ENCODE measurements around the gene PITPNC1.
"Not testable (repeated sequence)": the region's sequence is repeated elsewhere in the genome, so short reads cannot be mapped to it uniquely, and the experiment has no call there.

Gene PITPNC1

GRCh38 chr17:67578679-67579405 lies 201.8 kb downstream of the PITPNC1 start:
- not testable (repeated sequence) for DNase-seq (ENCODE audit: low read depth)

GRCh38 chr17:67582673-67583081 lies 205.6 kb downstream of the PITPNC1 start:
- DNase-seq (ENCODE audit: low read depth): no peak

GRCh38 chr17:67585077-67585602 lies 208.1 kb downstream of the PITPNC1 start:
- no peak for DNase-seq (ENCODE audit: low read depth)

- no peak for DNase-seq (ENCODE audit: low read depth)
Measured at GRCh38 chr17:67588326-67588725, 211.2 kb downstream of the PITPNC1 start.

GRCh38 chr17:67594115-67594880 lies 217.2 kb downstream of the PITPNC1 start:
- DNase-seq (ENCODE audit: low read depth): no peak

GRCh38 chr17:67600408-67600807 lies 223.3 kb downstream of the PITPNC1 start:
- DNase-seq (ENCODE audit: low read depth): no peak

- no peak for DNase-seq (ENCODE audit: low read depth)
Measured at GRCh38 chr17:67601897-67602296, 224.8 kb downstream of the PITPNC1 start.

- no peak for DNase-seq (ENCODE audit: low read depth)
Measured at GRCh38 chr17:67602444-67602843, 225.4 kb downstream of the PITPNC1 start.

GRCh38 chr17:67602974-67603373 lies 225.9 kb downstream of the PITPNC1 start:
- no peak for DNase-seq (ENCODE audit: low read depth)

GRCh38 chr17:67605256-67605912 lies 228.3 kb downstream of the PITPNC1 start:
- no peak for DNase-seq (ENCODE audit: low read depth)

- no peak for DNase-seq (ENCODE audit: low read depth)
Measured at GRCh38 chr17:67606471-67606870, 229.4 kb downstream of the PITPNC1 start.

GRCh38 chr17:67606896-67607604 lies 230.0 kb downstream of the PITPNC1 start:
- DNase-seq (ENCODE audit: low read depth): no peak

GRCh38 chr17:67610061-67610460 lies 233.0 kb downstream of the PITPNC1 start:
- no peak for DNase-seq (ENCODE audit: low read depth)

- no peak for DNase-seq (ENCODE audit: low read depth)
Measured at GRCh38 chr17:67613961-67614360, 236.9 kb downstream of the PITPNC1 start.

- no peak for DNase-seq (ENCODE audit: low read depth)
Measured at GRCh38 chr17:67615011-67615561, 238.0 kb downstream of the PITPNC1 start.

- DNase-seq (ENCODE audit: low read depth): no peak
Measured at GRCh38 chr17:67615736-67616135, 238.7 kb downstream of the PITPNC1 start.

- DNase-seq (ENCODE audit: low read depth): no peak
Measured at GRCh38 chr17:67617304-67617899, 240.3 kb downstream of the PITPNC1 start.

- DNase-seq (ENCODE audit: low read depth): no peak
Measured at GRCh38 chr17:67619555-67619954, 242.5 kb downstream of the PITPNC1 start.

- DNase-seq (ENCODE audit: low read depth): no peak
Measured at GRCh38 chr17:67620088-67620487, 243.0 kb downstream of the PITPNC1 start.

GRCh38 chr17:67620636-67621035 lies 243.6 kb downstream of the PITPNC1 start:
- no peak for DNase-seq (ENCODE audit: low read depth)

GRCh38 chr17:67623767-67624166 lies 246.7 kb downstream of the PITPNC1 start:
- DNase-seq (ENCODE audit: low read depth): no peak
